Stomach (tissue), 9 donors: ENCODE data around the gene MAGI2. TPM values are rescaled to one million over a fixed set of nuclear protein-coding genes. Genes with fewer than 3 reads are reported as not detected.

Experiments
- DNase-seq, 2 donors: peaks; one replicate each; pipeline versions ENCODE4 v3.0.0 to v3.0.0-alpha.2; 2013 to 2019
- H3K27ac ChIP-seq, 5 donors: fragments of 200-600 bp in 4 of 5; sonication (generic) in 4 of 5; one replicate each; pipeline ENCODE4 v1.5.1; 2013 to 2019; ENCODE audit warnings: mild to moderate bottlenecking in 1 of 5, moderate library complexity in 1 of 5
- H3K27me3 ChIP-seq, 3 donors: fragments of 200-600 bp; sonication (generic); one replicate each; pipeline ENCODE4 v1.5.1; 2017 to 2019; ENCODE audit warnings: mixed run types in 1 of 3
- H3K36me3 ChIP-seq, 4 donors: fragments of 200-600 bp; sonication (generic); 1 replicate in 3 of 4; 2 replicates in 1 of 4; pipeline ENCODE4 v1.5.1; 2016 to 2019
- H3K4me1 ChIP-seq, 4 donors: fragments of 200-600 bp; sonication (generic); one replicate each; pipeline ENCODE4 v1.5.1; 2016 to 2019
- H3K4me3 ChIP-seq, 4 donors: fragments of 200-600 bp; sonication (generic) in 3 of 4; one replicate each; pipeline ENCODE4 v1.5.1; 2016 to 2019; ENCODE audit warnings: mild to moderate bottlenecking in 1 of 4
- H3K9me3 ChIP-seq, 4 donors: fragments of 200-600 bp; sonication (generic); one replicate each; pipeline ENCODE4 v1.5.1; 2016 to 2019
- EP300 ChIP-seq: sonication (generic); formaldehyde crosslinking; IDR thresholded peaks from one replicate; pipeline ENCODE4 v1.6.1; 2017; ENCODE audit warnings: antibody characterized with exemption
- POLR2A ChIP-seq, 4 donors: fragments of 450-650 bp; IDR thresholded peaks; one replicate each; pipeline ENCODE4 v1.6.1; 2016; ENCODE audit warnings: antibody characterized with exemption in 4 of 4, control low read depth in 2 of 4, mild to moderate bottlenecking in 1 of 4, moderate library complexity in 1 of 4
- POLR2AphosphoS5 ChIP-seq, 3 donors: sonication (generic); formaldehyde crosslinking; IDR thresholded peaks; one replicate each; pipeline ENCODE4 v1.6.1; 2016; ENCODE audit warnings: antibody characterized with exemption in 3 of 3
- WGBS, 5 donors: extraction: QIAGEN DNeasy Blood & Tissue Kit in 3 of 5; methylation state at CpG; one replicate each; pipeline versions ENCODE4 v1.1.5 to v1.1.7; 2013 to 2018; 5-methylcytosine and 5-hydroxymethylcytosine counted together
- intact Hi-C: fragments of 100-400 bp; cut with DNase I; formaldehyde crosslinking; loops from one replicate; pipeline ENCODE4 v1.15.1; 2023; ENCODE audit warnings: low total_unique reads
- polyA plus RNA-seq, 3 donors: library from polyadenylated mRNA; stranded (reverse); fragments of 200-250 nt; gene quantifications; one replicate each; pipeline ENCODE4 v1.2.3, GENCODE V29; 2013
- total RNA-seq, 5 donors: library from RNA; depleted of rRNA; stranded (reverse); fragments of >200 nt; gene quantifications; one replicate each; pipeline versions ENCODE4 v1.1.0 to v1.2.3, GENCODE V29; 2014 to 2016
- TF ChIP-seq, protein P1 (sequence below), 7 experiments: fragments of 450-650 bp in 4 of 7; fragments of 200-600 bp in 3 of 7; sonication (generic) in 3 of 7; IDR thresholded peaks; one replicate each; pipeline ENCODE4 v1.5.1; 2016 to 2019; ENCODE audit warnings: antibody characterized with exemption in 7 of 7, control low read depth in 2 of 7, mild to moderate bottlenecking in 1 of 7
- donor health status: healthy with polysubstance abuse.
- donor health status: Bipolar disorder and iron deficiency.
- donor health status: healthy.

Gene MAGI2
- total and polyA plus RNA-seq, 8 donors = 0.92 to 53.9 (median 5.8) TPM

DNA sequence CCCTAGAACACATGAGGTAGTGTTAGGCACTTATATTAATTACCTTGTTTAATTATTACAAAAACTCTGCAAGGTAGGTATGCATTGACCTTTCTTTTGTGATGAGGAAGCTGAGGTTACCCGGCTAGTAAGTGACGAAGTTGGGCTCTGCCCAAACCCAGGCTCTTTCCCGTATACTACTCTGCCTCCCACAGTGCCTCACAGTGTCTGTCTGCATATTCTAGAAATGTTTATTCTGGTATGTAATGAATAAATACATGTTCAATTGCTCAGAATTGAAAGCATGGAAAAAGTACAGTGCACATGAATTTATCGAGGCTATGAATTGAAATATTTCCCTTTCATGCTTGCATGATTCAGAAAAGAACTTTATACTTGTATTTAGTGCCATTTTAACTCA is 1350.0 kb downstream of the MAGI2 start:
- 55 to 74% (median 56%) methylated on average over 4 of the region's 4 CpGs for WGBS, 5 donors
- H3K27ac ChIP-seq = no peak overlapping the region
- no peaks in the 10 kb centered on the region for H3K36me3 ChIP-seq
- no peaks in the 10 kb centered on the region for H3K9me3 ChIP-seq
- intact Hi-C loops = no loop called here
- H3K4me1 ChIP-seq = no peaks in the 10 kb centered on the region
- no peaks in the 10 kb centered on the region for H3K27me3 ChIP-seq
- DNase-seq = no peak
- H3K4me3 ChIP-seq = no peak overlapping the region
- TF ChIP-seq POLR2A (IDR thresholded peaks at IDR 0.05) (no peak), POLR2AphosphoS5 (IDR thresholded peaks at IDR 0.05) (no peak), EP300 (no peak)
- TF ChIP-seq, protein P1, sequence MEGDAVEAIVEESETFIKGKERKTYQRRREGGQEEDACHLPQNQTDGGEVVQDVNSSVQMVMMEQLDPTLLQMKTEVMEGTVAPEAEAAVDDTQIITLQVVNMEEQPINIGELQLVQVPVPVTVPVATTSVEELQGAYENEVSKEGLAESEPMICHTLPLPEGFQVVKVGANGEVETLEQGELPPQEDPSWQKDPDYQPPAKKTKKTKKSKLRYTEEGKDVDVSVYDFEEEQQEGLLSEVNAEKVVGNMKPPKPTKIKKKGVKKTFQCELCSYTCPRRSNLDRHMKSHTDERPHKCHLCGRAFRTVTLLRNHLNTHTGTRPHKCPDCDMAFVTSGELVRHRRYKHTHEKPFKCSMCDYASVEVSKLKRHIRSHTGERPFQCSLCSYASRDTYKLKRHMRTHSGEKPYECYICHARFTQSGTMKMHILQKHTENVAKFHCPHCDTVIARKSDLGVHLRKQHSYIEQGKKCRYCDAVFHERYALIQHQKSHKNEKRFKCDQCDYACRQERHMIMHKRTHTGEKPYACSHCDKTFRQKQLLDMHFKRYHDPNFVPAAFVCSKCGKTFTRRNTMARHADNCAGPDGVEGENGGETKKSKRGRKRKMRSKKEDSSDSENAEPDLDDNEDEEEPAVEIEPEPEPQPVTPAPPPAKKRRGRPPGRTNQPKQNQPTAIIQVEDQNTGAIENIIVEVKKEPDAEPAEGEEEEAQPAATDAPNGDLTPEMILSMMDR (IDR thresholded peaks at IDR 0.05) = no peak

DNA sequence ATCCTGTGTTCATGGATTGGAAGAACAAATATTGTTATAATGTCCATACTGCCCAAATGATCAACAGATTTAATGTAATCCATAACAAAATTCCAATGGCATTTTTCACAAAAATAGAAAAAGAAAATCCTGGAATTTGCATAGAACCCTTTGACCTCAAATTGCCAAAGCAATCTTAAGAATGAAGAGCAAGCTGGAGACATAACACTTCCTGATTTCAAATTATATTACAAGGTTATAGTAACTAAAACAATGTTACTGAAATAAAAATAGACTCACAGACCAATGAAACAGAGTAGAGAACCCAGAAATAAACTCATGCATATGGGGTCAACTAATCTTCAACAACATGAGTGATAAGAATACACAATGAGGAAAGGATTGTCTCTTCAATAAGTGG is 1352.4 kb downstream of the MAGI2 start:
- intact Hi-C loops = no loop called here
- Histone ChIP-seq H3K9me3 (no peaks in the 10 kb centered on the region), H3K4me1 (no peaks in the 10 kb centered on the region), H3K27ac (no peak overlapping the region), H3K27me3 (no peaks in the 10 kb centered on the region), H3K36me3 (no peaks in the 10 kb centered on the region), H3K4me3 (no peak overlapping the region)
- no peak for DNase-seq
- no peak for TF ChIP-seq POLR2A (IDR thresholded peaks at IDR 0.05)
- no peak for TF ChIP-seq POLR2AphosphoS5 (IDR thresholded peaks at IDR 0.05)
- TF ChIP-seq EP300 = no peak
- TF ChIP-seq, protein P1 (IDR thresholded peaks at IDR 0.05) = no peak

DNA sequence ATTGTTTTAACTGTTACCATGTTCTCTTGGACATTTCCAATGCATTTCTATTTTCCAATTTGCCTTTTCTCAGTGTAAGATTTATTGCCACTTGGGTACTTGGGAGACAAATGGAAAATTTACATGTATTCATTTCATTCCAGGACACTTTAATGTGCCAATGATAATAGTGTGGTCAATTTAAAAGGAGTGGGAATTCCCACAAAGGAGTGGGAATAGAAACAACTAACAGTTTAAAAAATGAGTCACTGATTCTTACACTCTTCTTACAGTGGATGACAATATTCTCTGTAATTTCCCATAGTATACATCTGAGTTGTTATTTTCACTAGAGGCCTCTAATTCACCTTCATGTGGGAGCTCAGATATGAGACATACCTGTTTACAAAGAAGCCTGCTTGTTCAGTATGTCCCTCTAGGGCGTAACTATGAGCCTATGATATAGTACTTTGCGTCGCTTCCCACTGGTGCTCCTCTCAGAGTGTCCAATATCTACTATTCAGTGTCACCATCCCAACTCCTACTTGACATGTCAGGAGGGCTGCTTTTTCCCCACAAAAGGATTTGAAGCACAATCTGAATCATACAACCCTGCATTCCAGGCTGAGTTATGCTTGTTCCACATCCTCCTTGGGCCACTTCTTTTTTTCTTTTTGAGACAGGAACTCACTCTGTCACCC is 1353.6 kb downstream of the MAGI2 start:
- TF ChIP-seq POLR2AphosphoS5 (IDR thresholded peaks at IDR 0.05) = no peak
- TF ChIP-seq, protein P1 (IDR thresholded peaks at IDR 0.05) = no peak
- no peak for TF ChIP-seq POLR2A (IDR thresholded peaks at IDR 0.05)
- TF ChIP-seq EP300 = no peak
- H3K4me1 ChIP-seq = no peaks in the 10 kb centered on the region
- H3K36me3 ChIP-seq = no peaks in the 10 kb centered on the region
- no peak overlapping the region for H3K4me3 ChIP-seq
- WGBS, 5 donors = 67 to 90% (median 79%) methylated on average over 3 of the region's 3 CpGs
- intact Hi-C loops = no loop called here
- no peak for DNase-seq
- no peaks in the 10 kb centered on the region for H3K27me3 ChIP-seq
- H3K9me3 ChIP-seq = no peaks in the 10 kb centered on the region
- H3K27ac ChIP-seq = no peak overlapping the region

DNA sequence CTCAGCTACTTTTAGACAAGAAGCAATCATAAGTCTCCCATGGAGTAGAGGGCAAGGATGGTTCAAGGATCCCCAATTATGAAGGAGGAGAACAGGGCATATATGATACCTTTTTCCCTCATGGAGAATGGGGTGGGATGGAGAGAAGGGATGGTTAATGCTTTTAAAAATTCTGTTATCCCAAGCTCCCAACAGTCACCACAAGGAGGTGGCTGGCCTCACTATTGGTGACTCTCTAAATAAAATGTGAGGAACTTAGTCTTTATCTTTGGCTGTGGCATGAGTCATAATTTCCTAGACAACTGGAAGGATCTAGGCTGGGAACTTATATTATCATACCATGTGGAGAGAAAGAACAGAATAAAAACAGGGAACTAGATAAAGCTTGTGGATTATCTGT is 1357.9 kb downstream of the MAGI2 start:
- intact Hi-C loops = no loop called here
- Histone ChIP-seq H3K27ac (no peak overlapping the region), H3K4me3 (no peak overlapping the region), H3K36me3 (no peaks in the 10 kb centered on the region), H3K9me3 (no peaks in the 10 kb centered on the region), H3K4me1 (no peaks in the 10 kb centered on the region), H3K27me3 (no peaks in the 10 kb centered on the region)
- DNase-seq = no peak
- TF ChIP-seq, protein P1 (IDR thresholded peaks at IDR 0.05) = no peak
- TF ChIP-seq EP300 (no peak), POLR2AphosphoS5 (IDR thresholded peaks at IDR 0.05) (no peak), POLR2A (IDR thresholded peaks at IDR 0.05) (no peak)
